Neuronal stem cell (in vitro differentiated cells): ENCODE data around the gene PTGES2.

Experiments
- DNase-seq: peaks from one replicate; pipeline ENCODE4 v3.0.0-alpha.2; 2013; ENCODE audit warnings: low spot score
- H2AFZ ChIP-seq: one replicate; pipeline ENCODE4 v1.6.1; 2013; ENCODE audit warnings: mild to moderate bottlenecking, low read length, inconsistent platforms
- H2AK5ac ChIP-seq: 2 replicates; pipeline ENCODE4 v1.6.1; 2013; ENCODE audit warnings: low read depth, mild to moderate bottlenecking, inconsistent platforms, low read length, moderate library complexity, mixed read lengths
- H2BK120ac ChIP-seq: 2 replicates; pipeline ENCODE4 v1.6.1; 2013; ENCODE audit warnings: low read depth, mild to moderate bottlenecking, inconsistent platforms, low read length, moderate library complexity, mixed read lengths
- H2BK12ac ChIP-seq: one replicate; pipeline ENCODE4 v1.6.1; 2013; ENCODE audit warnings: low read length, inconsistent platforms
- H2BK15ac ChIP-seq: 2 replicates; pipeline ENCODE4 v1.6.1; 2013; ENCODE audit warnings: mild to moderate bottlenecking, low read length, inconsistent platforms, mixed read lengths
- H2BK5ac ChIP-seq: one replicate; pipeline ENCODE4 v1.6.1; 2013; ENCODE audit warnings: inconsistent platforms, mild to moderate bottlenecking, low read length, moderate library complexity
- H3K14ac ChIP-seq: one replicate; pipeline ENCODE4 v1.6.1; 2013; ENCODE audit warnings: low read length, inconsistent platforms
- H3K18ac ChIP-seq: 2 replicates; pipeline ENCODE4 v1.6.1; 2013; ENCODE audit warnings: low read length, inconsistent platforms
- H3K23ac ChIP-seq: 2 replicates; pipeline ENCODE4 v1.6.1; 2013; ENCODE audit warnings: low read depth, mild to moderate bottlenecking, mixed read lengths, low read length, inconsistent platforms; ENCODE audit not compliant: poor library complexity
- H3K27ac ChIP-seq: replicated peaks from 3 replicates; pipeline ENCODE4 v1.5.1; 2013; ENCODE audit warnings: low read length, inconsistent platforms
- H3K27me3 ChIP-seq, 3 experiments: 2 replicates each; pipeline ENCODE4 v1.6.1; 2013; ENCODE audit warnings: low read length in 3 of 3, mild to moderate bottlenecking in 2 of 3, inconsistent platforms in 1 of 3, low read depth in 1 of 3, mixed read lengths in 1 of 3, moderate library complexity in 1 of 3; ENCODE audit not compliant: control insufficient read depth in 3 of 3, insufficient read depth in 3 of 3
- H3K36me3 ChIP-seq, 2 donors: replicated peaks in 1 of 2; 2 replicates each; pipeline ENCODE4 v1.6.1; 2013; ENCODE audit warnings: low read length in 2 of 2; ENCODE audit not compliant: control insufficient read depth in 2 of 2, insufficient read depth in 2 of 2
- H3K4ac ChIP-seq: 2 replicates; pipeline ENCODE4 v1.6.1; 2013; ENCODE audit warnings: inconsistent platforms, mild to moderate bottlenecking, low read length, moderate library complexity
- H3K4me1 ChIP-seq, 2 donors: 1 replicate in 1 of 2; 2 replicates in 1 of 2; pipeline ENCODE4 v1.6.1; 2013; ENCODE audit warnings: low read length in 2 of 2, low read depth in 1 of 2; ENCODE audit not compliant: control insufficient read depth in 2 of 2, insufficient read depth in 1 of 2
- H3K4me2 ChIP-seq: one replicate; pipeline ENCODE4 v1.6.1; 2013; ENCODE audit warnings: mild to moderate bottlenecking, low read length, inconsistent platforms; ENCODE audit not compliant: insufficient read depth, poor library complexity, severe bottlenecking
- H3K4me3 ChIP-seq, 2 donors: 2 replicates each; pipeline ENCODE4 v1.5.1; 2013; ENCODE audit warnings: low read length in 2 of 2, mild to moderate bottlenecking in 2 of 2, inconsistent platforms in 1 of 2, moderate library complexity in 1 of 2
- H3K79me1 ChIP-seq: one replicate; pipeline ENCODE4 v1.6.1; 2013; ENCODE audit warnings: low read depth, mild to moderate bottlenecking, inconsistent platforms, low read length, moderate library complexity
- H3K9ac ChIP-seq: one replicate; pipeline ENCODE4 v1.6.1; 2013; ENCODE audit warnings: mild to moderate bottlenecking, low read depth, low read length, inconsistent platforms; ENCODE audit not compliant: poor library complexity
- H3K9me3 ChIP-seq, 2 donors: replicated peaks in 1 of 2; 2 replicates each; pipeline versions ENCODE3 to v1.6.1; 2013; ENCODE audit warnings: low read length in 2 of 2, mild to moderate bottlenecking in 2 of 2, inconsistent platforms in 1 of 2, low read depth in 1 of 2, mixed read lengths in 1 of 2, moderate library complexity in 1 of 2; ENCODE audit not compliant: control insufficient read depth in 2 of 2, insufficient read depth in 1 of 2
- H4K8ac ChIP-seq: one replicate; pipeline ENCODE4 v1.6.1; 2013; ENCODE audit warnings: low read depth, mild to moderate bottlenecking, inconsistent platforms, low read length, moderate library complexity
- H4K91ac ChIP-seq: one replicate; pipeline ENCODE4 v1.6.1; 2013; ENCODE audit warnings: low read length, low read depth, mild to moderate bottlenecking, inconsistent platforms; ENCODE audit not compliant: poor library complexity
- WGBS, 2 donors: extraction: QIAGEN DNeasy Blood & Tissue Kit; methylation state at CpG; one replicate each; pipeline ENCODE4 v1.1.7; 2013; ENCODE audit warnings: missing lambda C conversion rate in 2 of 2, mixed read lengths in 1 of 2; ENCODE audit not compliant: insufficient read length in 2 of 2, insufficient replicate concordance in 1 of 2; ENCODE audit errors: extremely low coverage in 2 of 2; 5-methylcytosine and 5-hydroxymethylcytosine counted together

Gene PTGES2

GRCh38 chr9:128121466-128121810 lies 6.1 kb downstream of the PTGES2 start:
- WGBS, 2 donors = no CpG with 5 or more reads among the region's 5 CpGs
- Histone ChIP-seq H3K9me3 (no peaks in the 10 kb centered on the region), H3K23ac (no peak overlapping the region), H3K4me1 (peaks cover 4 to 13% of the 10 kb centered on the region in 2 donors), H2AK5ac (no peak overlapping the region), H4K91ac (no peak overlapping the region), H2BK120ac (no peak overlapping the region), H3K4ac (no peak overlapping the region), H3K4me2 (no peak overlapping the region), H2BK12ac (no peak overlapping the region), H3K79me1 (peaks cover 7% of the 10 kb centered on the region), H2BK15ac (no peak overlapping the region), H3K4me3 (no peak overlapping the region), H3K14ac (peak overlapping the region; percentile 56), H3K36me3 (peaks cover 22 to 47% of the 10 kb centered on the region in 2 donors), H3K27me3 (no peaks in the 10 kb centered on the region), H4K8ac (no peak overlapping the region), H2BK5ac (no peak overlapping the region), H3K9ac (no peak overlapping the region), H3K27ac (no peak overlapping the region), H2AFZ (no peak overlapping the region), H3K18ac (no peak overlapping the region)
- DNase-seq = no peak

GRCh38 chr9:128120741-128121465 lies 6.6 kb downstream of the PTGES2 start:
- Histone ChIP-seq H3K4me1 (peaks cover 4 to 9% of the 10 kb centered on the region in 2 donors), H3K79me1 (peaks cover 7% of the 10 kb centered on the region), H3K23ac (no peak overlapping the region), H3K4me3 (peak overlapping the region in 1 of 2 donors; percentile 24), H3K27ac (no peak overlapping the region), H2BK12ac (no peak overlapping the region), H3K4me2 (no peak overlapping the region), H3K9me3 (no peaks in the 10 kb centered on the region), H3K36me3 (peaks cover 22 to 47% of the 10 kb centered on the region in 2 donors), H4K8ac (no peak overlapping the region), H2BK120ac (no peak overlapping the region), H2BK15ac (no peak overlapping the region), H2BK5ac (no peak overlapping the region), H3K27me3 (no peaks in the 10 kb centered on the region), H3K18ac (no peak overlapping the region), H3K9ac (peak overlapping the region; percentile 50), H4K91ac (no peak overlapping the region), H3K14ac (peak overlapping the region; percentile 56), H3K4ac (no peak overlapping the region), H2AK5ac (no peak overlapping the region), H2AFZ (no peak overlapping the region)
- no peak for DNase-seq
- no CpG with 5 or more reads among the region's 29 CpGs for WGBS, 2 donors

- H2BK5ac ChIP-seq = no peak overlapping the region
- no peak overlapping the region for H3K18ac ChIP-seq
- peaks cover 22 to 40% of the 10 kb centered on the region in 2 donors for H3K36me3 ChIP-seq
- peaks cover 4 to 7% of the 10 kb centered on the region in 2 donors for H3K4me1 ChIP-seq
- no peak overlapping the region for H3K23ac ChIP-seq
- H3K4me2 ChIP-seq = no peak overlapping the region
- H3K9me3 ChIP-seq = no peaks in the 10 kb centered on the region
- DNase-seq = no peak
- H3K27me3 ChIP-seq = no peaks in the 10 kb centered on the region
- H4K91ac ChIP-seq = no peak overlapping the region
- no peak overlapping the region for H4K8ac ChIP-seq
- H3K79me1 ChIP-seq = peaks cover 7% of the 10 kb centered on the region
- no peak overlapping the region for H3K27ac ChIP-seq
- H2AFZ ChIP-seq = no peak overlapping the region
- H3K14ac ChIP-seq = no peak overlapping the region
- H2BK12ac ChIP-seq = no peak overlapping the region
- no peak overlapping the region for H3K4ac ChIP-seq
- no peak overlapping the region for H3K4me3 ChIP-seq
- H2BK120ac ChIP-seq = no peak overlapping the region
- WGBS, 2 donors = no CpG with 5 or more reads among the region's 20 CpGs
- H3K9ac ChIP-seq = no peak overlapping the region
- no peak overlapping the region for H2BK15ac ChIP-seq
- H2AK5ac ChIP-seq = no peak overlapping the region
These were observed 7.3 kb downstream of the PTGES2 start for GRCh38 chr9:128120061-128120740.

GRCh38 chr9:128118971-128119665 lies 8.4 kb downstream of the PTGES2 start:
- DNase-seq = no peak
- Histone ChIP-seq H2BK15ac (peak overlapping the region; percentile 9), H3K4ac (no peak overlapping the region), H3K9me3 (no peaks in the 10 kb centered on the region), H3K36me3 (peaks cover 18 to 34% of the 10 kb centered on the region in 2 donors), H2BK120ac (no peak overlapping the region), H3K79me1 (peaks cover 2% of the 10 kb centered on the region), H3K9ac (no peak overlapping the region), H3K4me1 (peaks cover 4 to 7% of the 10 kb centered on the region in 2 donors), H3K18ac (no peak overlapping the region), H2AK5ac (no peak overlapping the region), H3K27ac (no peak overlapping the region), H4K8ac (no peak overlapping the region), H2BK5ac (no peak overlapping the region), H4K91ac (no peak overlapping the region), H3K27me3 (no peaks in the 10 kb centered on the region), H2BK12ac (no peak overlapping the region), H3K23ac (peak overlapping the region; percentile 65), H3K4me3 (no peak overlapping the region), H3K14ac (no peak overlapping the region), H3K4me2 (no peak overlapping the region), H2AFZ (no peak overlapping the region)
- no CpG with 5 or more reads among the region's 15 CpGs for WGBS, 2 donors
